Activated CD4-positive, alpha-beta T cell treated with anti-CD3 and anti-CD28 coated beads, Interleukin-2, amount 50 U/mL, for 4 hours (primary cell): ENCODE data around the gene SNORC.

Experiments
- DNase-seq, 2 experiments: peaks; one replicate each; pipeline ENCODE4 v3.0.0-alpha.2; 2020

Gene SNORC

GRCh38 chr2:232870766-232871371 lies 805 bp downstream of the SNORC start:
- no peak for DNase-seq

- no peak for DNase-seq
These were observed 1.4 kb downstream of the SNORC start for GRCh38 chr2:232871418-232871834.

- DNase-seq = no peak
These were observed 2.0 kb downstream of the SNORC start for GRCh38 chr2:232871835-232872736.

GRCh38 chr2:232872826-232873225 lies 2.8 kb downstream of the SNORC start:
- DNase-seq = no peak

- DNase-seq = no peak
These were observed 3.3 kb downstream of the SNORC start for GRCh38 chr2:232873292-232873908.

DNA sequence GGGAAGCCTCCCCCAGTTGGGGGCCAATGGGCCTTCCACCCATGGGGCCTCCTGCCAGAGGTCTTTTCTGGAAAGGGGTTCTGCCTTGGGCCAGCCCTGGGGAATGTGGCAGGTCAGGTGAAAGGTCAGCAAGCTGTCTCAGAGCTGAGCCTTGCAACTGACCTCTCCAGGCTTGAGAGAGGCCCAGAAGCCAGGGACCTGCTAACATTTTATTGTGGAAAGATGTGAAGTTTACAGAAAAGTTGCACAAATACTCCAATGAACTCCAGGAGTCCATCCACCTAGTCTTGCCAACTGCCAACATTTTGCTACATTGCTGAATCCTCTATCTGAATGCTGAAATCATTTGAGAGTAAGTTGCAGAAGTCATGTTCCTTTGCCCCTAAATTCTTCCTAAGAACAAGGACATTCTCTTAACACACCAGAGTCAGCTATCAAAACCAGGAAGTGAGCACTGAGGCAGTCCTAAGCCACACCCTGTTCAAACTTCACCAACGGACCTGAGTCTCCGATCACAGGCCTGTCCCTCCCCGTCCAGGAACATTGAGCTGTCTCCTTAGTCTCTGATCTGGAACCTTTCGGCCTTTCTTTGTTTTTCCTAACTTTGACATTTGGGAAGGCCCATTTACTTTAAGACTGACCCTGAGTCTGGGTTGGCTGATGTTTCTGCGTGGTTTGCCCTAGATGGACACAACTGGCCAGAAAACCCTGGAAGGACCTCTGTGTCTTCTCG lies 4.0 kb downstream of the SNORC start:
- DNase-seq = no peak

DNA sequence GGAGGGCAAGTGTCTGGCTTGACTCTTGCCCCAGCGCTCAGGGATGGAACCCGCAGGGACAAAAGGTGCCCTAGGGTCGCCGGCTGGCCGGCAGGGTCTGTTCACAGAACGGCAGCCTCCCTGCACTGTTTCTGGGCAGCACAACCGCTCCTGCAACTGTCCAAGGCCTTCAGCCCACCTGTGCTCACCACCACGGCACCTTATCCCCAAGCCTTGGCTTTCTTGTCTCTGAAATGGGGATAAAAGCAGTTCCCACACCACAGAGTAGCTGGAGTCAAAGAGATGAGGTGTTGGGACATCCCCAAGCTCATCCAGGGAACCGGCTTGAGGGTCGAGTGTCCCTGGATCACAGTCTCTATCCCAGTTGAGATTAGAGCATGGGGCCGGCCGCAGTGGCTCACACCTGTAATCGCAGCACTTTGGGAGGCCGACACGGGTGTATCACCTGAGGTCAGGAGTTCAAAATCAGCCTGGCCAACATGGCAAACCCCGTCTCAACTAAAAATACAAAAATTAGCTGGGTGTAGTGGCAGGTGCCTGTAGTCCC lies 4.7 kb downstream of the SNORC start:
- no peak for DNase-seq

- DNase-seq = no peak
These were observed 5.4 kb downstream of the SNORC start for GRCh38 chr2:232875256-232876121.

GRCh38 chr2:232876161-232876977 lies 6.3 kb downstream of the SNORC start:
- DNase-seq = no peak

- DNase-seq = no peak
These were observed 6.9 kb downstream of the SNORC start for GRCh38 chr2:232876978-232877441.

- no peak for DNase-seq
These were observed 8.0 kb downstream of the SNORC start for GRCh38 chr2:232877940-232878511.

- no peak for DNase-seq
These were observed 9.0 kb downstream of the SNORC start for GRCh38 chr2:232878855-232879617.

GRCh38 chr2:232879618-232880494 lies 9.8 kb downstream of the SNORC start:
- DNase-seq = no peak

DNA sequence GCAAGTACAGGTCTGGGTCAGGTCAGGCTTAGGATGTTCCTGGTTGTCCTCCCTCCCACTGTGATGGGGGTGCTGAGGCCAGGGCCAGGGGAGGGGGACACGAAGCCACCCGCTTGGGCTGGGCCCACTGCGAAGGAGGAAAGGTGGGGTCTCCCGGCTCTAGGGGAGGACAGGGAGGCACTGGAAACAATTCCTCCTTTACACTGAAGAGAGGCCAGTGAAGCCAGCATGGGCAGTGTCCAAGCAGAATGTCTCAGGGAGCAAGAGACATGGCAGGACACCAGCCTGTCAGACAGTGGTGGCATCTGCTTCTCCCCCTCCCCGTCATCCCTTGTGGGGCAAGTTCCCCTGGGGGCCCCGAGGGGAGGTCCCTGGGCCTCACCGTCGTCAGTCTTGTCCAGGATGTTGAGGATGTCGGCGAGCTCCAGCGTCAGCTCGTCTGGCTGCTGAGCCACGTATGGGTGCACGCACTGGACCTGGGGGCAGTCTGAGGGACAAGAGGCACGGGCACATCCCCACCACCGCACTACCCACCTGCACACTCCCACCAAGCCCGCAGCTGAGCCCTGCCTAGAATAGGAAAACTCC lies 10.8 kb downstream of the SNORC start:
- DNase-seq = no peak

- no peak for DNase-seq
These were observed 12.0 kb downstream of the SNORC start for GRCh38 chr2:232882085-232882484.

- DNase-seq = no peak
These were observed 12.5 kb downstream of the SNORC start for GRCh38 chr2:232882505-232883115.

DNA sequence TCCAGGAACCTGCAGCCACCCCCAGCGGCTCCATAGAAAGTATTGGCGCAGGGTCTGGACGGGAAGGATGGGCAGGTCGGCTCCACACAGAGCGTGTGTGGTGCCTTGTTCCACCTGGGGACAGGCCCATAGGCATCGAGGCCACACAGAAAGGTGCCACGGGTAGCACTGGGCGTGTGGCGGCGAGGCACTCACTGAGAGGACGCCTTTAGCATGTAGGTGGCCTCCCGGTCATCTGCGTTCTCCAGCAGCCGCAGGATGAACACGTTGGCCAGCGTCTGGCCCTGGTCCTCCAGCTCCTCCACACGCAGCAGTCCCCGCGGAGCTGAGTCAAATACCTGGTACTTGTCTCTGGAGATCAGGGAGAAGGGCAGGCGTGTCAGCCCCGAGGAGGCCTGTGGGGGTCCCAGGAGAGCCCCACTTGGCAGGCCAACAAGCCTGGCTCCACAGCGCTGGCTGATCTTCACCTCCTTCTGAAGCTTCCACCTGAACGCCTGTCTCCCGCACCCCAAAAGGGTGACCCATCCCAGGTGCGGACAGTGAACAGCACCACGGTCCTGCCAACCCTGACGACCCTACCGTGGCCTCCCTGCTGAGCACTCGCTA lies 13.2 kb downstream of the SNORC start:
- DNase-seq = no peak
